ENCODE results near the gene LSM3.

The LSM3 gene

GRCh38 chr3:14143271-14144225 lies 35.1 kb upstream of the LSM3 start:
- no peak for DNase-seq

DNA sequence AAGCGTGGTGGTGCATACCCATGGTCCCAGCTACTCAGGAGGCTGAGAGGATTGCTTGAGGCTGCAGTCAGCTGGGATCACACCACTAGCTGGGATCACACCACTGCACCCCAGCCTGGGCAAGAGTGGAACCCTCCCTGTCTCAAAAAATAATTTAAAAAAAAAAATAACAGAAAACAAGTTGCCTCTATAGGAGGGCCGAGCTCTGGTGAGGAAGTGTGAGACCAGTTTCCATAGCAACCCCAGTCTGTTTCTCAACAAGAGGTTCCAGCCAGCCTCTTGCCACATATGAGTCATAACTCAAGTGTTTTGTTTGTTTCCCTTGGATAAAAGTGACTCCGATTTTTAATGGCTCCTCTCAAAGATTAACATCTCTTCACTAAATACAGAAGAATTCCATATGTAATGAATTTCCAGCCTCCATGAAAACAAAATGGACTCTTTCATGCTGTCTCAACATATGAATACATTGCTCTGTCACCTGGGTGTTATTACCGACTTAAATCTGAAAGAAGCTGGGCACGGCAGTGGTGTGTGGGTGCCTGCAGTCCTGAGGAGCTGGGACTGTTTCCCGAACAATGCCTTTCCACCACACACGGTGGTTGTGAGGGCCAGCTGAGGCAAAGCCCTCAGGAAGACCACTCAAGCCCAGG lies 34.1 kb upstream of the LSM3 start:
- peak; percentile 91 for DNase-seq

GRCh38 chr3:14145236-14145635 lies 33.4 kb upstream of the LSM3 start:
- no peak for DNase-seq

DNA sequence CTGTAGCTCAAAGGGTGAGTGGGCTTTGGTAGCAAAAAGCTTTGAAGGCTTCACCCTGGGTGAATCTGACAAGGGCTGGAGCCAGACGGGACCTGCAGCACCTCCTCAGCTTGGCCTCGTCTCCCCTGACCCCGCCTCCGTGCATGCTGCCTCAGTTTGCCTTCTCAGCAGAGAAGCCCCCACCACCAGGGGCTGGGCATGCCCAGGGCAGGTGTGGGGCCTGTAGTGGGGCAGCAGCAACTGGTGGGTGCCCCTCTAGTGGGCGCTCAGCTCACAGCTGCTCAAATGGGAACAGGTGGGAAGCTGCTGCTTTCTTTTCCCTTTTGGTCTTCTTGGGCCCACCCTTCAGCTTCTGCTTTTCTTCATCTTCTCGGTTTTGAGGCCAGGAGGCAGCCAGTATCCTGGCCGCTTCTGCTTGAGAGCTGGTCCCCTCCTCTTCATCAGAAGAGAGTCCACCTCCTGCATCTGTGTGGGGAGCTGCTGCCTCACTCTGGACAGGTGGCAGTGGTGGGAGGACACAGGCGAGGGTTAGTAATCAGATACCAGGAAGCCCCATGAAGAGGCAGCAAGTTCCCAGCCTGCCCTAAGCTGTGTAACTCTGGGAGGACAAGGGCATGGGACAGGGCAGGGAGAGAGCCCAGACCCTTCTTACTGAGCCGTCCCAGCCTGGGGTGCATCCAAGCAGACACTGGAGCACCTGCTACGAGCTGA lies 32.8 kb upstream of the LSM3 start:
- DNase-seq = no peak

DNA sequence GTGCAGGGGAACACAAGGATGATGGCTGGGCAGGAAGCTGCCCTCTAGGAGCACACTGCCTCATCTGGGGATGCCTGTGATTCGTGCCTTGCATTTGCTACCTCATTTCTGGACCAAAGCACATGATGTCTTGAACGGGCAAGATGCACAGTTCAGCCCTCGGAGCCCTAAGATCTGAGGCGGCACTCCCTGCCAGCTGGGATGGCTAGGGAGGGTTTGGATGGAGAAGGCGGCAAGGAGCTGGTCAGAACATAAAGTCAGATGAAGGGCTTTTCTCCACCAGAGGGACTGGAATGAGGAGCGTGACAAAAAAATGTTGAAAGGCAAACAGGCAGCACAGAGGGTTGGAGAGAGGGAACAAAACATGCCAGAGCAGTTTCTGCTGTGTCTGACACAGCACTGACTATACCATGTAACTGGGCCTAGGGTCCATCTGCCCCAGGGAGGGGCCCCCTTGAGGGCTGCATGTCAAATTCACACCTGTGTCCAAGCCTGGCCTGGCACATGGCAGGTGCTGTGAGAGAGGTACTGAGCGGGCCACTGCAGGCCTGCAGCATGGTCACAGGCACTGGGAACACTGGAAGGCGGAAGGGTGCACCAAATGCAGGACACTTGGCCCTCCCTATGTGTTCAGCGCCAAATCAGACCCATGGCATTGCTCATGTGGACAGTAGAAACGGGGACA lies 32.1 kb upstream of the LSM3 start:
- no peak for DNase-seq

- no peak for DNase-seq
These were observed 31.6 kb upstream of the LSM3 start for GRCh38 chr3:14147066-14147435.

GRCh38 chr3:14147617-14148016 lies 31.0 kb upstream of the LSM3 start:
- no peak for DNase-seq

- no peak for DNase-seq
These were observed 30.3 kb upstream of the LSM3 start for GRCh38 chr3:14148041-14148985.

- no peak for DNase-seq
These were observed 28.5 kb upstream of the LSM3 start for GRCh38 chr3:14150078-14150477.

GRCh38 chr3:14150491-14151230 lies 28.0 kb upstream of the LSM3 start:
- DNase-seq = no peak

DNA sequence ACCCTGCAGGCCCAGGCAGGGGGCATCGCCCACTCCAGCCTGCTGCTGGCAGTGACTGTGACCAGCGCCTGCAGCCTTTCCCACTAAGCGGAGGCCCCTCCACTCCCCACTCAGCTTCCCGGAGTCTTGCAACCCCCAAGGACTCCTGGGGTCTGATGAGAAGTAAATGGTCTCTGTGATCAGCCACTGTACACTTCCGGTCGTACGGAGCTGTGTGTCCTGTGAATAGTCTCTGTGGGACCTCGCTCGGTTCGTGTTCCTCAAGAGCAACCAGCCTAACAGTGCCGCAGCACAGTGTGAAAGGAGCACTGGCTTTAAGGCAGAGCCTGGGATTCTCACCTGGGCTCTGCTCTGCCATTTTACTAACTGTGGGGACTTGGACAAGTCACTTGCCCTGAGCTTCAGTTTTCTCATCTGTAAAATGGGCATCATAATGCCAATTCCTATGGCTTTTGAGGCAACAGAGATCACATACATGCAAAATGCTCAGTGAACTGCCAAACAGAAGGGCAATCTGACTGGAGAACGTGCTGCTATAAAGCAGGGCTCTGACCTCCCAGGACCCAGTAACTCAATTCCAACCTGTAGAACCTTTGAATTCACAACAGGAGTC lies 27.0 kb upstream of the LSM3 start:
- DNase-seq = no peak

DNA sequence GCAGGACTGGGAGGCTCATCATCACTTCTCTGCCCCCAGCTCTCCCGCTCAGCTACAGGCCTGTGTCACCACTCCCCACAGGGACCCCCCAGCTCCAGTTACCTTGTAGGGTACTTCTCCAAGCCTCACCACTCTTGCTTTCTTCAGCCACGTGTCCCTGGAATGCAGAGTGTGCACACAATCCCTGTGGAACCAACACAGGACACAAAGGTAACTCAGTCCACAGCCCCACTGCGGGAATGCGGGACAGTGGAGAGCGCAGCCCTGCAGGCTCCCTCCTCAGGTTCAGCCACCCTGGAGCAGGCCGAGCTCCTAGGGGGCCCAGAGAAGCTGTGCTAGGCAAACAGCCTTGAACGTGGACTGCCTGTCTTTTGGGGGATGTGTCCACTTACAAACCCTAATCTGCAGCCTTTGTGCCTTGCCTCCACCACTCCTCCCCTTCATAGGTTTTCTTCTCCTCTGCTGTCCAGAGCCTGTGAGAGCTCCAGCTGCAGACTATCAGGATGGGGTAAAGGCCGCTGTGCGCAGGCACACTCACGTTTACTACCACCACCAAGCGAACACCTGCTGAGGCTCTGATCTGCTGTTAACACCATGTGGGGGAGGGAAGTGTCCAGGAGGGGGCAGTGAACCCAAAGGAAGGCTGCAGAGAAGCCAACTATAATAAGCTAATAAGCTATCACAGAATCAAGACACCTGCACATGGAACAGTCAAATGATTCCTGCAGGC lies 26.2 kb upstream of the LSM3 start:
- peak; percentile 2 for DNase-seq

- no peak for DNase-seq
These were observed 25.7 kb upstream of the LSM3 start for GRCh38 chr3:14152963-14153355.

DNA sequence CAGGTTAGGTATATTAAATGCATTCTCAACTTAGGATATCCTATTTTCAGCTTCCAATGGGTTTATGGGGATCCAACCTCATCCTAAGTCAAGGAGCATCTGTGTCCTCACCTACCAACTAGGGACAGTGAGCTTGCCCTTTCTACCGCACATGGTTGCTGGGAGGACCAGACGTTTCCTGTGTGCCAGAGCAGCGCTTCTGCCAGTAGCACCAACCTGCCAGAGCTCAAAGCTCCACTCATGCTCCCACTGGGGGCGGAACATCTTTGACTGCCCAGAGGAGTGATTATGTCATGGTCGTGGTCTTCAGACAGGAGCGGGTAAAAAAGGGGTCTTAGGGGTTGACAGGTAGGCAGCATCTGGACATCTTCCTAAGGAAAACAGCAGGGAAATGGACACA lies 25.0 kb upstream of the LSM3 start:
- no peak for DNase-seq

DNA sequence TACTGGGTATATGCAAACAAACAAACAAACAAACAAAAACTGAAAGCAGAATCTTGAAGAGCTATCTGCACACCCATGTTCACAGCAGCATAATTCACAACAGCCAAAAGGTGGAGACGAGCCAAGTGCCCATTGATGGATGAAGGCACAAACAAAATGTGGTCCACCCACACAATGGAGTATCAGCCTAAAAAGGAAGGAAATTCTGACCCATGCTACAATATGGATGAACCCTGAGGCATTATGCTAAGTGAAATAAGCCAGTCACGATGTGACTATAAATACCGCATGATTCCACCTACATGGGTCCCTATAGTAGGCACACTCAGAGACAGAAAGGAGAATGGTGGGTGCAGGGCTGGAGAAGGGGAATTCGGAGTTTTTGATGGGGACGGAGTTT lies 24.3 kb upstream of the LSM3 start:
- no peak for DNase-seq

DNA sequence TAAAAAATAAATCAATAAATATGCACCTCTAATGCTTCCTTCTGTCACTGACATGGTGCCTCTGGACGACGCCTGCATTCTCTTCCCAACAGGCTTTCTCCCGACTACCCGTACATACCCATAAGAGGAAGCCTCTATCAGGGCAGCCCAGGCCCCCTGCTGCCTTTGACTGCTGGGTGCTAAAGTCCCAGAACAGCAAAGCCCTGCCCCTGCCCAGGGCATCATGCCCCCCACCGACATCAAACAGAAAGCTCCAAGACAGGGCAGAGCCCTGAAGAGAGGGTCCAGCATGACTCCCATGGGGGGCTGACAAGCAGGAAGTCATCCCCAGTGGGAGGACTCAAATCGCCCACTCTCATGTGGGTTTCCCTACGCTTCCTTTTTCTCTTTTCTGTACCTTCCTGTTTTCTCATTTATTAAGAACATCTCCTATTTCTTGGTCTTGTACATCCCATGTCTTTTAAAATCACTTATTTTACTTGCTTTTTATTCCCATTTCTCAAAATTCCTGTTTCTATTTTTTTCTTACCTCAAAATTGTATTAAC lies 23.6 kb upstream of the LSM3 start:
- DNase-seq = no peak

DNA sequence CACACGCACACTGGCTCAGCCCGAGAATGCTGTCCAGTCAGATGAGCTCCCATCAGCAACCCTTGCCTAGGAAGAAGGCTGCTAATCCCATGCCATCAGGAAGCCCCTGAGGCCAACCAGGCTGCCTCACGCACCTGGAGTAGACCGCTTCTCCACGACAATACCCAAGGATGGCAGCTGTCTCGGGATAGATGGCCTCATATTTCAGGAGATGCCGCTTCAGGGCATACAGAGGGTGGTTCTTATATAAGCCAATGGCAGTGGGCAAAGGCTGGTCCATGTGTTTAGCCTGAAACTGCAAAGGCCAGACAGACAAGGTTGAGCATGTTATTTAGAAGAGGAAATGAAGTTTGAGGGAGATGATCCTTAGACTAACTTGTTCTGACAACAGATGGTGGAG lies 22.4 kb upstream of the LSM3 start:
- no peak for DNase-seq

DNA sequence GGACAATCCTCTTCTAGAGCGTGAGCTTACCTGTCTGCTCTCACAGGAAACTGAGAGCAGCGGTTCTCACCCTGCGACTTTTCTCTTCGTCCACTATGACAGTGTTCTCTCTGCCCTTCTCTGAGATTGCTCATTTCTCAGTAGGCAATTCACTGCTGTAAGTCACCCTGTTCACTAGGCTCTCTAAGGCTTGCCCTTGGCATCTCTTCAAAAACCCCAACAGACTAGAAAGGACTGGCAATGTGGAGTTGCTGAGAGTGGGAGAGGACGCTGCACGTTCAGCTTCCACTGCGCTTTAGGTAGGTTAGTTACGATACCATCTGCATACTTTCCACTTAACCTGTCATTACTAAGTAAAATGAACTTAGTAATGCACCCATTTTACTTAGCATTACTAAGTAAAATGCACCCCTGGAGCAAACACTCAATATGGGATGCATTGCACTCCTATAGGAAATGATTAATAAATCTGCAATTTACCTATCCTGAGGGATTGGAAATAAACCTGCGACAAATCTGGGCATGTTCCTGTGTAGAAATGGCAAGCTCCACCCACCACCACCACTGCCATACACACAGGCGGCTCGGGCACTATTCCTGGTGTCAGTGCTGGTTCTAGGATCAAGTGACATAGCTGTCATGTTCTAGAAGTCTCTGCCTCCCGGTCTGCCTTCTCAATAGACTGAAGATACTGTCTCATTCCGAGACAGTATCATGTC lies 21.6 kb upstream of the LSM3 start:
- DNase-seq = no peak

DNA sequence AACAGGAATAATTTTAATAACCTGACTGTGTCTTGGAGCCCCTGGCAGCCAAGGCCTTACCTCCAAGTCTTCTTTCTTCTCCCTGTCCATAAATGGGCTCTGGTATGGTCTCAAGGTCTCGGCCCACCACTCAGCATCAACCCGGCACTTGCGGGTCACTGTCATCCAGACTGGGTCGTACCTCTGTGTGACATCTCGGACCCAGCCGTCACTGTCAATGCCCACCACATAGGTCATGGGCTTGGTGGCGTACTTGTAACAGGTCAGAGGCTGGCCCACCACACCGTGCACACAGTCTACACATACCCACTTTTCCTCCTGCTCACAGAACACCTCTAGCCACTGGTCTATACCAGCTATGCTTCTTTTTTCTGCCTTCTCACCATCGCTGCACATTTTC lies 20.7 kb upstream of the LSM3 start:
- DNase-seq = no peak
